Hepatocyte (in vitro differentiated cells): ENCODE results near the gene OVOL3.

Experiments used
- CTCF ChIP-seq: fragments of 200-600 bp; sonication (generic); IDR thresholded peaks from 2 replicates; pipeline ENCODE4 v1.5.1; 2016; ENCODE audit warnings: antibody characterized with exemption, mild to moderate bottlenecking; ENCODE audit not compliant: poor library complexity
- EZH2 ChIP-seq: fragments of 200-600 bp; sonication (generic); IDR thresholded peaks from 2 replicates; pipeline ENCODE4 v1.6.1; 2016; ENCODE audit warnings: antibody characterized with exemption, mild to moderate bottlenecking, borderline replicate concordance

DNA sequence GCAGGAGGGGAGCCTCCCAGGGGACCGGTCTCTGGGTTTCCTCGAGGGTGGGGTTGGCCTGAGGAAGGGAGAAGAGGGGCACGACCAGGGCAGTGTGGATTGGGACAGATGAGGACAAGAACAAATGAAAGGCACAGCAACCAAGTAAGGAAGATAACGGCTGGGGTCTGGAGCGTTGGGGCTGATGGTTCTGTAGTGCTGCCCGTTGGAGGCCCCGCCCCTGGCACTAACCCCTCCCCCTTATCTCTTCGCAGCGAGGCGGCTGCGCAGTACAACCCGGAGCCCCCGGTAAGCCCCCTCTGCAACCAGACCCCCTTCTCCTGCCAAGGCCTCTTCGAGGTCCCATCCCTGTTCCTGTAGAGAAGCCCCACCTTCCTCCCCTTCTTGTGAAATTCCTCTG, 31.1 kb downstream of the OVOL3 start:
- TF ChIP-seq CTCF (no peak), EZH2 (no peak)
